HFFc6 (cell line): ENCODE measurements around the gene TSPAN32. TPM values are rescaled to one million over a fixed set of nuclear protein-coding genes. Genes with fewer than 3 reads are reported as not detected.

Experiments
- DNase-seq: peaks from one replicate; pipeline ENCODE4 v3.0.0-alpha.2; 2018
- H3K27ac Mint-ChIP-seq: 2 replicates; pipeline ENCODE4 v1.8.0; 2020; ENCODE audit warnings: mild to moderate bottlenecking, mixed read lengths
- H3K27me3 Mint-ChIP-seq: 2 replicates; pipeline ENCODE4 v1.8.0; 2021; ENCODE audit warnings: mild to moderate bottlenecking, moderate library complexity, mixed read lengths; ENCODE audit not compliant: insufficient read depth
- H3K36me3 Mint-ChIP-seq: 2 replicates; pipeline ENCODE4 v1.8.0; 2021; ENCODE audit warnings: low read depth, mixed read lengths
- H3K4me1 Mint-ChIP-seq: 2 replicates; pipeline ENCODE4 v1.8.0; 2020; ENCODE audit warnings: low read depth, mixed read lengths
- H3K4me3 Mint-ChIP-seq: 2 replicates; pipeline ENCODE4 v1.8.0; 2020; ENCODE audit warnings: mild to moderate bottlenecking, moderate library complexity, mixed read lengths
- H3K9me3 Mint-ChIP-seq: 2 replicates; pipeline ENCODE4 v1.8.0; 2020; ENCODE audit warnings: mild to moderate bottlenecking, mixed read lengths
- total RNA-seq, 6 experiments: library from RNA; stranded (reverse); fragmentation: NEBNext Ultra II Directional; extraction: Animal tissue kit (Norgen Biotek cat#: 25700); gene quantifications; 2 replicates in 1 of 6; 3 replicates in 5 of 6; pipeline ENCODE4 v1.2.3, GENCODE V29; 2021
- TF ChIP-seq, protein P1 (sequence below): fragments of 200-600 bp; sonication (generic); IDR thresholded peaks from 2 replicates; pipeline ENCODE4 v1.5.0; 2021; ENCODE audit warnings: antibody characterized with exemption, mild to moderate bottlenecking

The TSPAN32 gene
- total RNA-seq, 6 experiments from 2014 or later = not detected

DNA sequence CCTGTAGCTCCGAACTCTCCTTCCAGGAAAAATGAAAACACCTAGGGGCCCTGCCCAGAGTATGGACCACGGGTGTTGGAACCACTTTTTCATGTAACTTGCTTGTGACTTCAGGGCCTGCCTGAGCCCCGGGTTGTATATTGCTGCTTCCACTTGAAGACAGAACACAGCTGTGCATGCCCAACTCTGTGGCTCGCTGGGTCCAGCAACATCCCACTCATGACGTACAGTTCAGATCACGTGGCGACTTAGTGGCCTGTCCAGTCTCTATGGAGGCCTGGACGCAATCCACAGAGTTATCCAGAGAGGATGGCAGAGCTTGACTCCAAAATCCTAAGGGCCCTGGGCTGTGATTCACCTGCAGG, 6.9 kb upstream of the TSPAN32 start:
- no peak for DNase-seq
- peaks cover 25% of the 10 kb centered on the region for H3K27me3 Mint-ChIP-seq
- H3K36me3 Mint-ChIP-seq = no peaks in the 10 kb centered on the region
- TF ChIP-seq, protein P1, sequence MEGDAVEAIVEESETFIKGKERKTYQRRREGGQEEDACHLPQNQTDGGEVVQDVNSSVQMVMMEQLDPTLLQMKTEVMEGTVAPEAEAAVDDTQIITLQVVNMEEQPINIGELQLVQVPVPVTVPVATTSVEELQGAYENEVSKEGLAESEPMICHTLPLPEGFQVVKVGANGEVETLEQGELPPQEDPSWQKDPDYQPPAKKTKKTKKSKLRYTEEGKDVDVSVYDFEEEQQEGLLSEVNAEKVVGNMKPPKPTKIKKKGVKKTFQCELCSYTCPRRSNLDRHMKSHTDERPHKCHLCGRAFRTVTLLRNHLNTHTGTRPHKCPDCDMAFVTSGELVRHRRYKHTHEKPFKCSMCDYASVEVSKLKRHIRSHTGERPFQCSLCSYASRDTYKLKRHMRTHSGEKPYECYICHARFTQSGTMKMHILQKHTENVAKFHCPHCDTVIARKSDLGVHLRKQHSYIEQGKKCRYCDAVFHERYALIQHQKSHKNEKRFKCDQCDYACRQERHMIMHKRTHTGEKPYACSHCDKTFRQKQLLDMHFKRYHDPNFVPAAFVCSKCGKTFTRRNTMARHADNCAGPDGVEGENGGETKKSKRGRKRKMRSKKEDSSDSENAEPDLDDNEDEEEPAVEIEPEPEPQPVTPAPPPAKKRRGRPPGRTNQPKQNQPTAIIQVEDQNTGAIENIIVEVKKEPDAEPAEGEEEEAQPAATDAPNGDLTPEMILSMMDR = no peak
- H3K4me3 Mint-ChIP-seq = no peak overlapping the region
- H3K4me1 Mint-ChIP-seq = no peaks in the 10 kb centered on the region
- no peaks in the 10 kb centered on the region for H3K9me3 Mint-ChIP-seq
- no peak overlapping the region for H3K27ac Mint-ChIP-seq

DNA sequence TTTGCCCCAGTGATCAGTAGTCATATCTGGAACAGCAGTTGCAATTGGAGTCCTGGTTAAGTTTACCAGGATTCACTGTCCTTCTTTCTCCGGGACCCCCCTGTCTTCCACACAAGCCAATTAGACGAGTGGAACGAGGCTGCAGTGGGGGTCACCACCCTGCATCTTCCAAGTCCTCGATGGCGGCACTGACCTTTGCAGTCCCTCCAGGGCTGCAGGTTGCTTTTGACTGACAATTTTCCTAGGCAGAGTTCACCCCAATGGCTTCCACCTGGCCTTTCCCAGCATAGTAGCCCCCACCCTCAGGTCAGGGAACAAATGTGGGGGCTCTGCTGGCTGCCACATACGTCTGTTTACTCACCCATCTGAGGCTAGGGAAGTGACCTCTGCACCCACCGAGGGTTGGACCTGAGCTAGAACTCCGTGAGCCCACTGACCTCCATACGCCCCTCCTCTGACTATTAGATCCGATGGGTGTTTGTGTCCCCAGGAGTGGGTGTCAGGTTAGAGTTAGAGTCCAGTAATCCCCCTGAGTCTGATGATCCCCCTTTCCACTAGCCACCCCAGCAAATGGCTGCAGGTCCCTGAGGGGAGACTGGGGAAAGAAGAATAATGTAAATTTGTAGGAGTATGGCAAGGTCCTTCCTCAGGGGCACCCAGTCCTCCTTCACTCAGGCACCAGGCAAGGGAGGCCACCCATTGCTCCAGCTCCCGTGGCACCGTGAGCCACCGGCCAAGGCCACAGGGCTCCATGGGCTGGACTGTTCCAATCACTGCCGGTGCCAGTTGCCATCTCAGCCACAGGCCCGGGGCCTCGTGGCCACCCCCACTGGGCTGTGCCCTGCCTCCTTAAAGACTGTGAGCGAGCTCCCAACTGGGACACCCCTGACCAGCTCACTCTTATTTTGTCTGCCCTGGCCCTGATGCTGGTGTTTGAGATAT, 5.6 kb upstream of the TSPAN32 start:
- Mint-ChIP-seq H3K36me3 (no peaks in the 10 kb centered on the region), H3K4me3 (no peak overlapping the region), H3K27ac (no peak overlapping the region), H3K9me3 (no peaks in the 10 kb centered on the region), H3K27me3 (peaks cover 21% of the 10 kb centered on the region), H3K4me1 (no peaks in the 10 kb centered on the region)
- no peak for DNase-seq
- TF ChIP-seq, protein P1 = no peak

DNA sequence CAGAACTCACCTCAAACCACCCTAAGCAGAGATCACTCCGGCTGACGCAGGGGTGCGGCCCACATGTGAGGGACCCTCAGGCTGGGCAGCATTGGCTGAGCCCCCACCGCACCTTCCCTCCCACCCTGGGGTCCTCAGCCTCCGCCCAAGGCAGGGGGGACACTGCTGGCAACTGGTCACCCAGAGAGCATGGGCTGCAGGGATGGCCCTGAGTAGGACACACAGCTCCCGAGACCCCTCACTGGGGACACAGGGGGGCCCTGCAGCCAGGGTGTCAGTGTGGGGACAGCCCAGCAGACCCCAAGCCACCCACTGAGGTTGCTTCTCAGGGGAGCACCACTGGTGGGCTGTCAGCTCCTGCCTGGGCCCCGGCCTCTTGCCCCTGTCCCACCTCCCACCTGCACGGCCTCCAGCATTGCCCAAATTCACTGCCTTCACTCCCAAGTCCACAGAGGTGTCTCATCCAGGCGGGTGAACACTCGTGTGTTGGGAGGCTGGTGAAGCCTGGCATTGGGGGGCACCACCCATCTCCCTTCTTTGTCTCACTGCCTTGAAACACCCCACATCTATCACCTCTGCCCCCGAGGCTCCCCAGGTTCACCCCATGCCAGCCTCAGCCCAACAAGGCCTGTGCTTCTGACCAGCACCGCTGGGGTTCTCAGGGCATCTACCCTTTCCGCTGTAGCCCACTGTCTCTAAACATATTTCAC, 4.7 kb upstream of the TSPAN32 start:
- no peaks in the 10 kb centered on the region for H3K4me1 Mint-ChIP-seq
- H3K27ac Mint-ChIP-seq = no peak overlapping the region
- H3K36me3 Mint-ChIP-seq = no peaks in the 10 kb centered on the region
- no peaks in the 10 kb centered on the region for H3K9me3 Mint-ChIP-seq
- TF ChIP-seq, protein P1 = no peak
- H3K4me3 Mint-ChIP-seq = no peak overlapping the region
- no peak for DNase-seq
- H3K27me3 Mint-ChIP-seq = peaks cover 21% of the 10 kb centered on the region

DNA sequence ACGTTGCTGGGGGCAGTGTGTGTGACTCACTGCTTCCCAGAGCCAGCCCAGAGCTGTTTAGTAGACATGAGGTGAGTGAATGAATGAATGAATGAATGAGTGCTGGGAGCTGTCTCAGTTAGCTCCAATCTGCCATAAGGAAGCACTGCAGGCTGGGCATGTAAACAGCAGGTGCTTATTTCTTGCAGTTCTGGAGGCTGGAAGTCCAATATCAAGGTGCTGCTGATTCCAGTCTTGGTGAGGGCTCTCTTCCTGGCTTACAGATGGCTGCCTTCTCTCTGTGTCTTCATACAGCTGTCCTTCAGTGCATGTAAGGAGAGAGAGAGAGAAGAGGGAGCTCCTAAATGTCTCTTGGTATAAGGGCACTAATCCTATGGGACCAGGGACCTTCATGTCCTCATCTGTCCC, 4.2 kb upstream of the TSPAN32 start:
- peaks cover 21% of the 10 kb centered on the region for H3K27me3 Mint-ChIP-seq
- no peak overlapping the region for H3K4me3 Mint-ChIP-seq
- H3K4me1 Mint-ChIP-seq = no peaks in the 10 kb centered on the region
- H3K9me3 Mint-ChIP-seq = no peaks in the 10 kb centered on the region
- no peaks in the 10 kb centered on the region for H3K36me3 Mint-ChIP-seq
- TF ChIP-seq, protein P1 = no peak
- no peak for DNase-seq
- H3K27ac Mint-ChIP-seq = no peak overlapping the region

DNA sequence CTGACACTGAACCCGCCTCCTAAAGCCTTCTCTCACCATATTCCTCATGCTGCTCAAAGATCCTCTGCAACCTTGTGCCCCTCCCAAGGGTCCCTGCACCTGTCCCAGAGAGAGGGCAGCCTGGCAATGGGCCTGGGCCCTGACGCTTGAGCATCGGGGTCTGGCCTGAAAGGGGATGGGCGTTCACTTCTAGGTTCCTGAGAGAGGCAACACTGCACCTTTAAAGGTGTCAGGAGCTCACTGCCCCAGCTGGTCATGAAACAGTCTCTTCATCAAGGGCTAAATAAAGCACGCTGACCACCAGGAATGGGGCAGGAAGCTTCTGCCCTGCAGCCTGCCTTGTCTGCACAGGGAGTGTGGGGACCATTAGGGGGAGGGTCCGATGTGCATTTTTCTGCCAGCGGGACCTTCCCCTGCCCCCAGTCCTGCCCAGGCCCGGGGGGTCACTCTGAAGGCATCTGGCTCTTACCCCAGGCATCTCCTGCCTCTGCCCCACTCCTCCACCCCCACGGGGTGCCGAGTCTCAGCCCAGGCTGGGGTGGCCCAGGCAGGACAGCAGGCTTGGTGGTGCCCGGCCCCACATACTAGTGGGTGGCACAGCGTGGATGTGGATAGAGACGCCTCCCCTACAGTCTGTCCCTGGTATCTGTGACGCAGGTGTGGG, 3.5 kb upstream of the TSPAN32 start:
- Mint-ChIP-seq H3K9me3 (no peaks in the 10 kb centered on the region), H3K27ac (no peak overlapping the region), H3K4me1 (no peaks in the 10 kb centered on the region), H3K27me3 (peaks cover 21% of the 10 kb centered on the region), H3K4me3 (no peak overlapping the region), H3K36me3 (no peaks in the 10 kb centered on the region)
- no peak for DNase-seq
- TF ChIP-seq, protein P1 = no peak
